Astrocyte of the spinal cord (primary cell): ENCODE results near the gene ALS2CL.
"Not testable (repeated sequence)": the region's sequence is repeated elsewhere in the genome, so short reads cannot be mapped to it uniquely, and the experiment has no call there.

Source experiments
- DNase-seq: peaks from one replicate; pipeline ENCODE4 v3.0.0; 2011; ENCODE audit warnings: low read depth, low spot score
- H3K4me3 ChIP-seq: 2 replicates; pipeline ENCODE4 v1.5.1; 2011; ENCODE audit warnings: low read depth, mild to moderate bottlenecking, low read length, moderate library complexity
- in situ Hi-C: cut with HindIII; loops from 2 replicates; pipeline ENCODE4 v1.10.0; 2017; ENCODE audit warnings: low sequenced_read_pairs
- TF ChIP-seq, protein P1 (sequence below): IDR thresholded peaks from 2 replicates; pipeline ENCODE4 v1.5.1; 2012; ENCODE audit warnings: low read depth, mild to moderate bottlenecking, low read length, inconsistent platforms

Gene ALS2CL

DNA sequence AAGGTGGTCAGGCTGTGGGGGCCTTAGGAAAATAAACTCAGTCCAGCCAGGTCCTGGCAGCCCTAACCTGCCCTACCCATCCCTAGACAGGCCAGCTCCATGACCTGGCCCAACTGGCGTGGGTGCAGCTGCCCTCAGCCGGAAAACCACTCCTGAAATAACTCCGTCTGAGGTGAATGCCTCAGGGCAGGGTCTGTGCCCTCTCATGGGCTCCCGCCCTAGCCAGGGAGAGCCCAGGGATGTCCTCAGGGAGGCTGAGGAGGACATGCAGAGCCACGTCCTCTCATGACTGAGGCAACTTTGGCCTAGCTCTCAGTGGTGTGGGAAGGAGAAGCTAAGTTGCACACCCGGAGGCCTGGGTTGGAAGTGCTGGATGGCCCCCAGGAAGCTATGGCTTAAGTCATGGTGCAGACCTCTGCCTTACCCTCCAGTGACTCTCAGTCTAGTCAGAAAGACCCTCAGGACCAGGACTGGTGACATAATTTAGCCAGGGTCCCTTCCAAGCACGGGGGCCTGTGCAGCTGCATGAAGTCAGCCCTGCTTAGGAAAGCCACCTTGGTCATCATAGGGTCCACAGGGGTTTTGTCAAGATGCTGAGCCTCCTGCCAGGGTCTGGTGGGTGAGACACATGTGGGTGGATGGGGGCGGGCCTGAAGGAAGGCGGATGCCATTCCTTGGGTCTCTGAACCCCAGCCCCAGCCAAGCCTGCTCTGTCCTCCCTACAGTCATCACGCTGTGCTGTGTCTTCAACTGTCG is 15.1 kb upstream of the ALS2CL start:
- no peak for DNase-seq
- in situ Hi-C loops = no loop called here
- TF ChIP-seq, protein P1, sequence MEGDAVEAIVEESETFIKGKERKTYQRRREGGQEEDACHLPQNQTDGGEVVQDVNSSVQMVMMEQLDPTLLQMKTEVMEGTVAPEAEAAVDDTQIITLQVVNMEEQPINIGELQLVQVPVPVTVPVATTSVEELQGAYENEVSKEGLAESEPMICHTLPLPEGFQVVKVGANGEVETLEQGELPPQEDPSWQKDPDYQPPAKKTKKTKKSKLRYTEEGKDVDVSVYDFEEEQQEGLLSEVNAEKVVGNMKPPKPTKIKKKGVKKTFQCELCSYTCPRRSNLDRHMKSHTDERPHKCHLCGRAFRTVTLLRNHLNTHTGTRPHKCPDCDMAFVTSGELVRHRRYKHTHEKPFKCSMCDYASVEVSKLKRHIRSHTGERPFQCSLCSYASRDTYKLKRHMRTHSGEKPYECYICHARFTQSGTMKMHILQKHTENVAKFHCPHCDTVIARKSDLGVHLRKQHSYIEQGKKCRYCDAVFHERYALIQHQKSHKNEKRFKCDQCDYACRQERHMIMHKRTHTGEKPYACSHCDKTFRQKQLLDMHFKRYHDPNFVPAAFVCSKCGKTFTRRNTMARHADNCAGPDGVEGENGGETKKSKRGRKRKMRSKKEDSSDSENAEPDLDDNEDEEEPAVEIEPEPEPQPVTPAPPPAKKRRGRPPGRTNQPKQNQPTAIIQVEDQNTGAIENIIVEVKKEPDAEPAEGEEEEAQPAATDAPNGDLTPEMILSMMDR = no peak
- H3K4me3 ChIP-seq = no peak overlapping the region

GRCh38 chr3:46707601-46708011 is 14.1 kb upstream of the ALS2CL start:
- no peak overlapping the region for H3K4me3 ChIP-seq
- TF ChIP-seq, protein P1 = no peak
- DNase-seq = no peak
- in situ Hi-C loops = no loop called here

- DNase-seq = no peak
- H3K4me3 ChIP-seq = no peak overlapping the region
- in situ Hi-C loops = no loop called here
- TF ChIP-seq, protein P1 = no peak
Measured at GRCh38 chr3:46706771-46707582, 13.5 kb upstream of the ALS2CL start.

DNA sequence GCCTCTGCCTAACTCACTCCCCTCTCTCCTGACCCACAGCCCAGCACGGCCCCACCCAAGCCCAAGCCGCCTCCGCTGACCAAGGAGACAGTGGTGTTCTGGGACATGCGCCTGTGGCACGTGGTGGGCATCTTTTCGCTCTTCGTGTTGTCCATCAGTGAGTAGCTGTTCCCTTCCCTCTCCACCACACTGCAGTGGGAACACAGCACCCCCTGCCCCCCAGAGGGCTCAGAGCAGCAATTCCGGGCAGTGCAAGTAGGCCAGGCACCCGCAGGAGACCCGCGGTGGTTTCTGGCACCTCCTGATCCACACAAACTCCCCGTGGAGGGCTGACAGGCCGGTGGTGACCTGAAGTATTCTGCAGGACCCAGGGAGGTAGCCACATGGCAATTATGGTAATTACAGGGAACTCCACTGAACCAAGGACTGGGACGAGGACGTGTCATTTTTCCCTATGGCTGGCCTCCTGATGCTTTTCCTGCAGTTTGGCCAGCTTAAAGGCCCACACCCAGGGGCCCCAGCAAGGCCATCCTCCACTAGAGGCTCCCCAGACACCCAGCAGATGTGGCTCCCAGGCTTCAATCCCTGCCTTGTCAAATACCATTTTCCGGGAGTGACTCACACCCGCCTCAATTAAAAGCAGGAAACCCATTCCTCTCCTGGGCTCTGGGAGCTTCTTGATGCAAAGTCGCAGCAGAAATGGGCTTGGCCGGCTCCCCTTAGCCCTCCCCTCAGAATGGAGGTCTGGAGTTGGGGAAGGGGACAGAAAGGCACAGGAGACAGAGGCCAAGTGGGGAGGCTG is 12.5 kb upstream of the ALS2CL start:
- TF ChIP-seq, protein P1 = peak; percentile 19
- in situ Hi-C loops = no loop called here
- DNase-seq = peak; percentile 43
- no peak overlapping the region for H3K4me3 ChIP-seq

DNA sequence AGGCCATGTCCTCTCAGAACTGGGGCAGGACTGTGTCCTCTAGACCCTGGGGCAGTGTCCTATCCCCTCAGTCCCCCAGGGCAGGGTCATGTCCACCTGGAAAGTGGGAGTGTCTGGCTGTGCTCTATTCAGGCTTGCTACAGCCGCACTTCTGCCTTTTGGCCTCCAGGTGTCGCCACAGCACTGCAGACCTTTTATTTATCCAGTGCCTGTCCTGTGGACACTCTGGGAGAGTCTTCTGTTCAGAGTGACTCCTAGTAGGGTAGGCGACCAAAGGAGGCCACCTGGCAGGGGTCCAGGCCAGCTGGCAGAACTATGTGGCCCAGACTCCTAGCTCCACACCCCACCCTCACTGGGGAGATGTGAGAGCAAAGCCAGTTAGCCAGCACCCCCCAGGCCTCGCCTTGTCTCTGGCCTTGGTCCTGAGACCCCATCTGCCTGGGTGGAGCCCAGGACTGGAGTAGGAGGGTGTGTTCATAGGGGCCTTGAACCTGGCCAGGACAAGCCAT is 11.6 kb upstream of the ALS2CL start:
- in situ Hi-C loops = no loop called here
- TF ChIP-seq, protein P1 = peak; percentile 97
- peak; percentile 65 for DNase-seq
- no peak overlapping the region for H3K4me3 ChIP-seq

GRCh38 chr3:46704346-46704745 is 10.9 kb upstream of the ALS2CL start:
- H3K4me3 ChIP-seq, in situ Hi-C loops, DNase-seq: not testable (repeated sequence)
